GM19043 (cell line): Measurements from ENCODE around the gene SAMSN1.
A peak's percentile ranks its signal among the peaks of the same experiment; 100 is the strongest.

ENCODE experiments used
- ATAC-seq: cut with Tn5 transposase; IDR thresholded peaks from one replicate; pipeline ENCODE4 v1.9.1; 2021; ENCODE audit warnings: low read depth; ENCODE audit not compliant: unreplicated experiment

SAMSN1 gene

DNA sequence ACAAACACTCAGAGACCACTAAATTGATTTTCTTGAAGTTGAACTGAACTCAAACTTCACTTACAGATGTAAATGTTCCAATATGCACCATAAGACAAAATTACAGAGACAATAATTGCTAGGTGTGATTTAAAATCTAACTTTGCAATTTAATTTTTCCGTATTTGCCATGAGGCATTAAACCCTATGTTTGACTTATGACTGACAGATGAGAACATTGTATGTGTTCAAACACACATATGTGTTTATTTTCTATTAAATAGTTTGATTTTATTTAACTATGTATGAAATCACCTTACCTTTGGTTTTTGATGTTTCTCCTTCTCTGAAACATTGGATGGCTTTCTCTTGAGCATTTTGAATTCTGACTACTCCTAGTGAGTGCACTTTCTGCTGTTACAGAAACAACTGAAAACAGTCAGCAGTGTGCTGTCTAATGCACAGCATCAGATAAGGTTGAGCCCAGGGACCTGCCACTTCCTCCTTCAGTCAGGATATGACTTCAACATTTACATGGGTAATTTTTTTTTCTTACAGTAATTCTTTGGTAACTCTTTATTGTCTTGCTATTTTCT is at the start of gene SAMSN1:
Gene SAMSN1, minus strand, starts transcription at position 410 of the 575 bp plus-strand sequence. Its CDS starts 54 bp downstream, at position 356.
- peak; percentile 80 for ATAC-seq

DNA sequence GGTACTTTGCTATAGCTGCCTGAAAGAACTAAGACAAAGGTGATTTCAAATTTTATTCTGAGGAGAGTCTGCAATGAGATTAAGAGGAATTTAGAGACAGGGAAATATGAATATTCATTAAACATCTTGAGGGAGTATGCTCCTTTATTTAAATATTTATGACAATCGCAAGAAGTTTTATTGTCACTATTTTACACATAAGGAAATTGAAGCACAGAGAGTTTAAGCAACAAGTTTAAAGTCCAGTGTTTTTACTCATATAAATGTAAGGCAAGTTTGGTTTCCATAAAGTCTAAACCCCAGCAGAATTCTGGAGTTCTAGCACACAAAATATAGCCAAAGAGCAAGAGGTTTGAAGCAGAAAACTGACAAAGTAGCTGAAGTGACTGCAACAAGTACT is 49.3 kb upstream of the SAMSN1 start:
- ATAC-seq, result no peak

DNA sequence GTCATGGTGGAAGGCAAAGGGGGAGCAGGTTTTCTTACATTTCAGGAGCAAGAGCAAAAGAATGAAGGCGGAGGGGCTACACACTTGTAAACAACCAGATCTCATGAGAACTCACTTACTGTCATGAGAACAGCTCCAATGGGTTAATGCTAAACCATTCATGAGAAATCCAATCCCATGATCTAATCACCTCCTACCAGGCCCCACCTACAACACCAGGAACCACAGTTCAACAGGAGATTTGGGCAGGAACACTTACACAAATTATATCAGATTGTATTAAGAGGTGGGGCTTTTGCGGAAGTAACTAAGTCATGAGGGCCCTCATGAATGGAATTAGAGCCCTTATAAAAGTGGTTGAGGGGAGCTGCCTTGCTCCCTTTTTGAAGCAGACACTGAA is 48.9 kb upstream of the SAMSN1 start:
- no peak for ATAC-seq

- ATAC-seq, result no peak
These were observed 47.1 kb upstream of the SAMSN1 start for GRCh38 chr21:14593230-14593629.

GRCh38 chr21:14592296-14593000 is 46.3 kb upstream of the SAMSN1 start:
- no peak for ATAC-seq

GRCh38 chr21:14591882-14592281 is 45.8 kb upstream of the SAMSN1 start:
- ATAC-seq, result no peak

GRCh38 chr21:14591377-14591776 is 45.3 kb upstream of the SAMSN1 start:
- no peak for ATAC-seq

- ATAC-seq, result peak; percentile 85
These were observed 43.9 kb upstream of the SAMSN1 start for GRCh38 chr21:14589855-14590563.

GRCh38 chr21:14587266-14587665 is 41.2 kb upstream of the SAMSN1 start:
- no peak for ATAC-seq

- ATAC-seq, result no peak
These were observed 39.0 kb upstream of the SAMSN1 start for GRCh38 chr21:14585122-14585521.

GRCh38 chr21:14584357-14585095 is 38.4 kb upstream of the SAMSN1 start:
- ATAC-seq, result no peak

DNA sequence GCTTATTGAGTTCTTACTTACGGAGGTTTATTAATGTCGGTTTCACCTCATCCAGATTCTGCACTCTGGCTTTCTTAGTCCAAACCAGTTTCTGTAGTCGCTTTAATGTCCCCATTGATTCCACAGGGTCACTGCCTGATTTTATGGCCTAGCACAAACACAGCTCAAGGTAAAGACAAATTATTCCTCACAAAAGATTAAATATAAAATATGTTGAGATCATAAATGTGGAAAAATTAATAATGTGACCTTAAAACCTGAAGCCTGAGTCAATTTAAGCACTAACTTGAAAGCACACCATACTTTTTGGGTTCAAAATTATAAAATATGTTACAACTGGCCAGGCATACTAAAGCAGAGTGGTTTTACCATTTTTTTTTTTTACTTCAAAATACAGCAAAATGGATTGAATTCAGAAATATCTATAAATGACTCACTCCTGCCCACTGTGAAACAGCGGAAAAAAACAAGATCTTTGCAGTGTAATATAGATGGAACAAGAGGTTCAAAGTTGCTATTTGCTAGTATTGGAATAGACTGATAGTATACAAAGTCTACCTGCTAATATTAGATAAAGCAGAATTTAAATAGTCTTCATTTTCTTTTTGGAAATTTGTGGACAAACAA is 37.6 kb upstream of the SAMSN1 start:
- no peak for ATAC-seq

- ATAC-seq, result no peak
These were observed 37.0 kb upstream of the SAMSN1 start for GRCh38 chr21:14582934-14583628.

GRCh38 chr21:14581902-14582457 is 35.9 kb upstream of the SAMSN1 start:
- ATAC-seq, result no peak

DNA sequence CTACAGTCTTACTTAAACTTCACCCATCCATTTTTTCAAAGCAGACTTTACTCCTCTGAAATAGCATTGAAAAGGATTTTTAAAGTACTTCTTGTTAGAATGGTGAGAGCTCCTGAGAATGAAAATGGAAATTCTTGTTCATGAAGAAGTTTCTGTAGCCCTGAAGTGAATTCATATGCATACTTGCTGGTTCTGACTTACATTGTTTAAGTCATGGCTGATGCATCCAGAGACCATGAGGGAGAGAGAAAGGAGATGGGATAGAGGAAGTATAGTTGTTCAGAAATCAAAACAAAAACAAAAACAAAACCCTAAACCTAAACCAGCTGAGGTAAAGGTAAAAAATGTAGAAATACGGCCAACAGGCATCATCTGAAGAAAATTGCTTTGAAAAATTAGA is 27.1 kb upstream of the SAMSN1 start:
- ATAC-seq, result no peak

DNA sequence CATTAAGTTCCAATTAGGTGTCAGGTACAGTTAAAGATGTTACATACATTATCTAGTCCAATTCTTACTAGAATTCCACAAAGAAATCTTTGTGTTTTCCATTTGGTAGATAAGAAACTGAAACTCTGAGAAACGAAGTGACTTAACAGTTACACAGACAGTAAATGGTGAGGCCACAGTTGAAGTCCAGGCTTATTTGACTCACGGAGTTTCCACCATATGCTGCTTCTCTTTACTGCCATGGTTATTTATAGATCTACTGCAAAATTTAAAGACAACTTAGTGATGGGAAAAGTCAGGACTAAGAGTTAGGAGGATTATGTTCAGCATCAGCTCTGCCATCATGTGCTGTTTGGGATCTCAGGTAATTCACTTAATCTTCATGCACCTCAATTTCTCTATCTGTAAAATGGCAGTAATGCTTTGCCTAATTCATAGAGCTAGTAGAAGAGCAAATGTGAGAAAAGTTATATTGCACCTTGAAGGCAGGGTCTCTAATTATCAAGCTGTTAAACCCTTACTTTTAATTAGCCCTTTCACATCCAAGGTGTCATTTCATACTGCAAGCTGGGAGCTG is 26.2 kb upstream of the SAMSN1 start:
- no peak for ATAC-seq

DNA sequence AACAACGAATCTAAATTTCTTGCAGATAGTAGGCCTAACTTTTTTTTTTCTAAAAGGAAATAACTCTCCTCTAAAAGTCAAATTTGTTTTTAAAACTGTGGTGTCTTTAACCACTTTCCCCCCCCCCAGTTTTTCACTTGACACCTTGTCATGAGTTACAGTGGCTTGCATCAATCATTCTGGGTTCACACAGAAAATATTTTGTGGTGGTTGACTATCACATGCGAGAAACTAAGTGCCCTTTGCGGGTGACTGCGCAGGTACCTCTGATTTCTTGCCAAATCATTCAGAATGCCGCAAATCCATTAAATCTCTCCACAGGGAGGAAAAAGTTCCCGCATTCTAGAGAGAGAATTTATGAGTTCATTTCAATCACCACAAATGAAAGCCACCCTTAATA is 23.8 kb upstream of the SAMSN1 start:
- ATAC-seq, result no peak

DNA sequence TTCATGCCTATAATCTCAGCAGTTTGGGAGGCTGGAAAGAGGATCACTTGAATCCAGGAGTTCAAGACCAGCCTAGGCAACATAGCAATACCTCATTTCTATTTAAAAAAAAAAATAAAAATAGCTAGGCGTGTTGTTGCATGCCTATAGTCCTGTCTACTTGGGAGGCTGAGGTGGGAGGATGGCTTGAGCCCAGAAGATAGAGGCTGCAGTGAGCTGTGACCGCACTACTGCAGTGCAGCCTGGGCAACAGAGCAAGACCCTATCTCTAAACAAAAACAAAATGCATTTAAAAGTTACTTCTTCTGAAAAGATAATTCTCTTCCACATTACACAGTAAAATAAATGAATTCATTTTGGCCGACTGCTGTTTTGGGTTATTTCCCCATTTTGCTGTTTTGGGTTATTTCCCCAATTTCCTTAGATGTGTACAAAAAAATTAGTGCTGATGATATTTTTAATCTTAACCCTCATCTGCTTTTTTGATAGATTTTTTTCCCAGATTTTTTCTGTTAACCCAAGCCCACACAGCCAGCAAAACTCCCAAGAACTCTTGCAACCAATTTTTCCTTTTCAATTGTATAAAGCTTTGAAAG is 23.0 kb upstream of the SAMSN1 start:
- ATAC-seq, result no peak
